IMR-90 (cell line): ENCODE measurements around the gene DNMT3B. TPM values are rescaled to one million over a fixed set of nuclear protein-coding genes. Genes with fewer than 3 reads are reported as not detected.

Source experiments
- ATAC-seq: fragments of 200-7000 bp; cut with Tn5 transposase; 2 replicates; pipeline ENCODE4 v1.9.1; 2020; ENCODE audit warnings: low read depth, mild to moderate bottlenecking, moderate library complexity
- BruUV-seq: library from RNA; stranded (reverse); fragments of 400-500 nt; replicated peaks from 2 replicates; lab custom pipeline; 2021; lab: Mats Ljungman, UMichigan
- CTCF ChIA-PET: fragments of 300-600 bp; formaldehyde crosslinking; extraction: SDS; loops from one replicate; lab custom pipeline; 2021; ENCODE audit warnings: antibody characterized with exemption; lab: Yijun Ruan, JAX
- POLR2A ChIA-PET: fragments of 300-600 bp; sonication (Branson Sonifier 250); formaldehyde crosslinking; loops from one replicate; lab custom pipeline; 2022; ENCODE audit warnings: antibody characterized with exemption; ENCODE audit not compliant: unreplicated experiment; lab: Charles Lee
- DNase-seq: peaks from one replicate; pipeline ENCODE4 v3.0.0; 2013
- H2AFZ ChIP-seq: replicated peaks from 2 replicates; pipeline ENCODE3; 2013; ENCODE audit warnings: low read length, mild to moderate bottlenecking; ENCODE audit not compliant: poor library complexity
- H2AK5ac ChIP-seq: 2 replicates; pipeline ENCODE4 v1.6.1; 2013; ENCODE audit warnings: low read depth, low read length, inconsistent platforms
- H2AK9ac ChIP-seq: replicated peaks from 2 replicates; pipeline ENCODE3; 2013; ENCODE audit warnings: mild to moderate bottlenecking, low read depth, low read length, moderate library complexity; ENCODE audit not compliant: poor library complexity
- H2BK120ac ChIP-seq: 2 replicates; pipeline ENCODE4 v1.6.1; 2013; ENCODE audit warnings: low read depth, low read length, inconsistent platforms
- H2BK15ac ChIP-seq: 3 replicates; pipeline ENCODE4 v1.6.1; 2013; ENCODE audit warnings: low read depth, low read length, inconsistent platforms
- H2BK20ac ChIP-seq: 2 replicates; pipeline ENCODE4 v1.6.1; 2013; ENCODE audit warnings: low read depth, mild to moderate bottlenecking, inconsistent platforms, low read length, moderate library complexity
- H2BK5ac ChIP-seq: 2 replicates; pipeline ENCODE4 v1.6.1; 2013; ENCODE audit warnings: mild to moderate bottlenecking, low read depth, low read length, inconsistent platforms; ENCODE audit not compliant: poor library complexity, severe bottlenecking
- H3K14ac ChIP-seq: replicated peaks from 2 replicates; pipeline ENCODE4 v1.6.1; 2013; ENCODE audit warnings: low read depth, low read length, inconsistent platforms
- H3K18ac ChIP-seq: 2 replicates; pipeline ENCODE4 v1.6.1; 2013; ENCODE audit warnings: low read depth, low read length, control low read depth
- H3K23ac ChIP-seq: 2 replicates; pipeline ENCODE4 v1.6.1; 2013; ENCODE audit warnings: low read depth, low read length, inconsistent platforms
- H3K27ac ChIP-seq: 2 replicates; pipeline ENCODE4 v1.5.1; 2013; ENCODE audit warnings: mild to moderate bottlenecking, control low read depth, low read length; ENCODE audit not compliant: insufficient read depth
- H3K27me3 ChIP-seq: 2 replicates; pipeline ENCODE4 v1.6.1; 2013; ENCODE audit warnings: low read length; ENCODE audit not compliant: control insufficient read depth, insufficient read depth
- H3K36me3 ChIP-seq: 2 replicates; pipeline ENCODE4 v1.6.1; 2013; ENCODE audit warnings: low read length, mixed read lengths; ENCODE audit not compliant: control insufficient read depth, insufficient read depth
- H3K4ac ChIP-seq: 2 replicates; pipeline ENCODE4 v1.6.1; 2013; ENCODE audit warnings: low read depth, low read length, inconsistent platforms
- H3K4me1 ChIP-seq: 2 replicates; pipeline ENCODE4 v1.6.1; 2013; ENCODE audit warnings: low read length, mixed read lengths; ENCODE audit not compliant: control insufficient read depth, insufficient read depth
- H3K4me2 ChIP-seq: 2 replicates; pipeline ENCODE4 v1.6.1; 2013; ENCODE audit warnings: low read depth, mild to moderate bottlenecking, control low read depth, low read length, moderate library complexity
- H3K4me3 ChIP-seq: 2 replicates; pipeline ENCODE4 v1.5.1; 2013; ENCODE audit warnings: low read depth, mild to moderate bottlenecking, control low read depth, low read length, moderate library complexity; ENCODE audit not compliant: insufficient read depth
- H3K56ac ChIP-seq: 2 replicates; pipeline ENCODE4 v1.6.1; 2013; ENCODE audit warnings: low read length, inconsistent platforms; ENCODE audit not compliant: insufficient read depth; ENCODE audit errors: extremely low read depth
- H3K79me1 ChIP-seq, 2 experiments: 2 replicates each; pipeline ENCODE4 v1.6.1; 2013; ENCODE audit warnings: low read length in 2 of 2, inconsistent platforms in 1 of 2, low read depth in 1 of 2
- H3K9ac ChIP-seq: 2 replicates; pipeline ENCODE4 v1.6.1; 2013; ENCODE audit warnings: low read depth, low read length, control low read depth
- H3K9me1 ChIP-seq: 2 replicates; pipeline ENCODE4 v1.6.1; 2013; ENCODE audit warnings: low read length, inconsistent platforms; ENCODE audit not compliant: insufficient read depth
- H3K9me3 ChIP-seq: 2 replicates; pipeline ENCODE4 v1.6.1; 2013; ENCODE audit warnings: low read length; ENCODE audit not compliant: control insufficient read depth, insufficient read depth
- H4K20me1 ChIP-seq: 2 replicates; pipeline ENCODE4 v1.6.1; 2013; ENCODE audit warnings: low read length, inconsistent platforms; ENCODE audit not compliant: insufficient read depth
- H4K5ac ChIP-seq: 2 replicates; pipeline ENCODE4 v1.6.1; 2013; ENCODE audit warnings: mild to moderate bottlenecking, low read depth, low read length, control low read depth
- H4K8ac ChIP-seq, 2 experiments: 2 replicates each; pipeline ENCODE4 v1.6.1; 2013; ENCODE audit warnings: low read depth in 2 of 2, low read length in 2 of 2, control low read depth in 1 of 2, inconsistent platforms in 1 of 2
- H4K91ac ChIP-seq: 2 replicates; pipeline ENCODE4 v1.6.1; 2013; ENCODE audit warnings: low read depth, low read length, inconsistent platforms; ENCODE audit not compliant: insufficient read depth
- FOS ChIP-seq: fragments of 150-350 bp; IDR thresholded peaks from 2 replicates; pipeline ENCODE4 v1.6.1; 2016; ENCODE audit warnings: low read depth, low read length
- MAZ ChIP-seq: IDR thresholded peaks from 2 replicates; pipeline ENCODE4 v1.6.1; 2012; ENCODE audit warnings: low read depth, mild to moderate bottlenecking, low read length, improper control_type of control experiment, moderate library complexity, borderline replicate concordance
- RCOR1 ChIP-seq: IDR thresholded peaks from 2 replicates; pipeline ENCODE4 v1.6.1; 2012; ENCODE audit warnings: mild to moderate bottlenecking, low read length, improper control_type of control experiment; ENCODE audit not compliant: insufficient replicate concordance
- RFX5 ChIP-seq: IDR thresholded peaks from 2 replicates; pipeline ENCODE4 v1.8.0; 2012; ENCODE audit warnings: low read depth, mild to moderate bottlenecking, low read length, moderate library complexity
- WGBS, 2 experiments: methylation state at CpG; one replicate each; pipeline versions ENCODE4 v1.1.5 to v1.1.7; 2013; ENCODE audit warnings: missing lambda C conversion rate in 2 of 2; ENCODE audit not compliant: insufficient read length in 1 of 2; ENCODE audit errors: extremely low coverage in 2 of 2; 5-methylcytosine and 5-hydroxymethylcytosine counted together
- dilution Hi-C: fragments of 300-500 bp; cut with HindIII; formaldehyde crosslinking; loops from one replicate; pipeline ENCODE4 v1.14.3; 2018; ENCODE audit warnings: low sequenced_read_pairs; ENCODE audit not compliant: unreplicated experiment
- in situ Hi-C: fragments of 300-500 bp; cut with MboI; formaldehyde crosslinking; loops from 3 replicates; pipeline ENCODE4 v1.14.3; 2019; ENCODE audit warnings: low sequenced_read_pairs, inconsistent platforms, mixed read lengths
- intact Hi-C: fragments of 100-400 bp; cut with micrococcal nuclease; formaldehyde crosslinking; loops from 2 replicates; pipeline ENCODE4 v1.10.0; 2022
- polyA plus RNA-seq, 3 experiments: library from polyadenylated mRNA; depleted of rRNA; stranded (reverse); fragments of >200 nt; gene quantifications; 2 replicates each; pipeline ENCODE4 v1.2.3, GENCODE V29; 2012; ENCODE audit warnings: low replicate concordance in 1 of 3
- total RNA-seq: library from RNA; depleted of rRNA; stranded (reverse); fragments of >200 nt; gene quantifications from 2 replicates; pipeline ENCODE4 v1.2.3, GENCODE V29; 2012

The DNMT3B gene
- total and polyA plus RNA-seq, 2 of the 4 experiments (the other 2 are of a cell fraction), result 1.3 to 1.9 TPM

DNA sequence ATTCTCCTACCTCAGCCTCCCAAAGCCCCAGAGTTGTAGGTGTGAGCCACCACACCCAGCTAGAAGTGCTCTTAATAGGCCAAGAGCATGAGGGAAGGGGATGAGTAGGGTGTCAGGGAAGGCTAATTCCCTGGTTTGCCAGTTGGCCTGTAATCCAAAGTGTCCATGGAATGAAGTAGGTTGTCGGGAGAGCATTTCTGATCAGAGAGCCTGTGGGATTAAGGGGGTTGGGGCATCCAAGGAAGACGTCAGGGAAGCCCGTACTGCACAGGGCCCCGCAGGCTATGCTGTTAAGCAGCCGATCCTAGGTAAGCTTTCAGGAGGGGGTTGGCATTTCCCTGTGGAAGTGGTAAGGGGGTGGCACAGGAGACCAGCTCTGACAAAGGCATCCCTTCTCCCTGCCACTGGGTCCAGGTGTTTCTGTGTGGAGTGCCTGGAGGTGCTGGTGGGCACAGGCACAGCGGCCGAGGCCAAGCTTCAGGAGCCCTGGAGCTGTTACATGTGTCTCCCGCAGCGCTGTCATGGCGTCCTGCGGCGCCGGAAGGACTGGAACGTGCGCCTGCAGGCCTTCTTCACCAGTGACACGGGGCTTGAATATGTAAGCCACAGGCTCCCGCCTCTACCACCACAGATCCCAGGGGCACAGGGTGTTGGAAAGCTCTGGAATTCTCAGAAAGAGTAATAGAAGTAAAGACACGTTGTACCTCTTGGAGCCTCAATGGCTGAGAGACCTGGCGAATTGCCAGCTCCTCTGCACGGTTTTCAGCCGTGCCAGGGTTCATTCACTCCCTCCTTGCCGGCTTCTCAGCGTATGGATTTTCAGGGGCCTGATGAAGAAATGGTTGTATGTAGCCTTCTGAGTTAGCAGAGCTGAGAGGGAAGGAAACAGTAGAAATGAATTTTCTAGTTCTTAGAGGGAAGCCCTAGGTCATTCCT is 36.1 kb downstream of the DNMT3B start (continued):
- TF ChIP-seq FOS (no peak), RFX5 (no peak)

- no peak overlapping the region for H3K4me2 ChIP-seq
- CTCF ChIA-PET, result no interaction called here
These were observed 40.9 kb downstream of the DNMT3B start for GRCh38 chr20:32803092-32803491.

More at GRCh38 chr20:32803092-32803491, 40.9 kb downstream of the DNMT3B start:
- Histone ChIP-seq H3K27ac (no peak overlapping the region), H3K14ac (no peak overlapping the region), H3K18ac (no peak overlapping the region), H3K79me1 (no peaks in the 10 kb centered on the region; a peak in 1 of 4 replicates), H2BK20ac (no peak overlapping the region), H3K4me1 (no peaks in the 10 kb centered on the region), H2BK120ac (no peak overlapping the region), H3K9me1 (peaks cover 10% of the 10 kb centered on the region), H2AK5ac (no peak overlapping the region), H4K8ac (no peak overlapping the region), H3K4ac (no peak overlapping the region), H3K23ac (no peak overlapping the region), H3K27me3 (no peaks in the 10 kb centered on the region), H2BK15ac (no peak overlapping the region), H3K9me3 (no peaks in the 10 kb centered on the region), H3K4me3 (no peak overlapping the region), H2AK9ac (no peak overlapping the region), H4K20me1 (no peaks in the 10 kb centered on the region), H2BK5ac (no peak overlapping the region), H2AFZ (no peak overlapping the region), H4K5ac (no peak overlapping the region), H3K9ac (no peak overlapping the region), H4K91ac (no peak overlapping the region), H3K56ac (no peak overlapping the region), H3K36me3 (peaks cover 27% of the 10 kb centered on the region)
- in situ Hi-C loops (no loop called here), intact Hi-C loops (no loop called here), dilution Hi-C loops (no loop called here)
- ATAC-seq, result no peak
- BruUV-seq, result no TSS peak
- DNase-seq, result no peak
- POLR2A ChIA-PET, result no interaction called here
- no CpG with 5 or more reads among the region's 2 CpGs for WGBS, 2 experiments
- no peak for TF ChIP-seq MAZ
- no peak for TF ChIP-seq RCOR1
